Upper lobe of right lung (tissue), 1 donor: ENCODE measurements around the gene AFF1. TPM values are rescaled to one million over a fixed set of nuclear protein-coding genes. Genes with fewer than 3 reads are reported as not detected.

Source experiments
- ATAC-seq: fragments of 200-7000 bp; cut with Tn5 transposase; one replicate; pipeline ENCODE4 v1.9.1; 2020; ENCODE audit warnings: mild to moderate bottlenecking, moderate library complexity
- DNase-seq: peaks from one replicate; pipeline ENCODE4 v3.0.0-alpha.2; 2020
- H3K27ac ChIP-seq: fragments of 200-600 bp; one replicate; pipeline ENCODE4 v1.8.0; 2022
- H3K27me3 ChIP-seq: fragments of 200-600 bp; one replicate; pipeline ENCODE4 v1.8.0; 2022; ENCODE audit warnings: mild to moderate bottlenecking
- H3K36me3 ChIP-seq: fragments of 200-600 bp; one replicate; pipeline ENCODE4 v1.8.0; 2022
- H3K4me1 ChIP-seq: fragments of 200-600 bp; one replicate; pipeline ENCODE4 v1.8.0; 2022
- H3K4me3 ChIP-seq: fragments of 200-600 bp; one replicate; pipeline ENCODE4 v1.8.0; 2022; ENCODE audit warnings: mild to moderate bottlenecking
- H3K9me3 ChIP-seq: fragments of 200-600 bp; one replicate; pipeline ENCODE4 v1.8.0; 2022
- intact Hi-C: fragments of 100-400 bp; cut with DNase I; formaldehyde crosslinking; loops from one replicate; pipeline ENCODE4 v1.11.0; 2022
- total RNA-seq: library from RNA; stranded (reverse); fragmentation: NEBNext Ultra II Directional; extraction: Animal tissue kit (Norgen Biotek cat#: 25700); gene quantifications from one replicate; pipeline ENCODE4 v1.2.1, GENCODE V29; 2021
- TF ChIP-seq, protein P1 (sequence below): fragments of 200-600 bp; IDR thresholded peaks from one replicate; pipeline ENCODE4 v1.8.0; 2022; ENCODE audit warnings: antibody characterized with exemption
- donor health status: DM: no; HTN: yes; CAD: no; lungs with severe emphysema.

AFF1 gene
- total RNA-seq, 1 donor from 2014 or later, result 103 TPM

DNA sequence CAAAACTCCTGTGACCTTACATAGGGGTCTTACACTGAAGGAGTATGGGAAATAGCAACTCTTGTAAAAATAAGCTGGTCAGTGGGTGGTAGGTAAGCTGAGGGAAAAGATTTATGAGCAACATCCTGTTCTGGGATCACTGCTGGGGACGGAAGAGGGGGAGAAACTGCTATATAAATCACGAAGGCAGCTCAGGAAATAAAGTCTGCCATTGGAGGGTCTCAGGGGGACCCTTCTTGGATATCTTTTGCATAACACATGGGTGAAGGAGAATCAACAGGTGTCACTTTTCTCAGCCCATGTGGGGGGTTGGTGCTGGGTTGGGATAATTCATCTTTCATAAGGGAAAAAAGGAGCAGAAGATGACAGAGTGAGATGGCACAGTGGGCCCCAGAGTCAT is 33.7 kb downstream of the AFF1 start:
- Histone ChIP-seq H3K4me1 (peaks cover 48% of the 10 kb centered on the region), H3K27ac (no peak overlapping the region), H3K36me3 (no peaks in the 10 kb centered on the region), H3K27me3 (no peaks in the 10 kb centered on the region), H3K9me3 (no peaks in the 10 kb centered on the region), H3K4me3 (no peak overlapping the region)
- intact Hi-C loops, result no loop called here
- TF ChIP-seq, protein P1, sequence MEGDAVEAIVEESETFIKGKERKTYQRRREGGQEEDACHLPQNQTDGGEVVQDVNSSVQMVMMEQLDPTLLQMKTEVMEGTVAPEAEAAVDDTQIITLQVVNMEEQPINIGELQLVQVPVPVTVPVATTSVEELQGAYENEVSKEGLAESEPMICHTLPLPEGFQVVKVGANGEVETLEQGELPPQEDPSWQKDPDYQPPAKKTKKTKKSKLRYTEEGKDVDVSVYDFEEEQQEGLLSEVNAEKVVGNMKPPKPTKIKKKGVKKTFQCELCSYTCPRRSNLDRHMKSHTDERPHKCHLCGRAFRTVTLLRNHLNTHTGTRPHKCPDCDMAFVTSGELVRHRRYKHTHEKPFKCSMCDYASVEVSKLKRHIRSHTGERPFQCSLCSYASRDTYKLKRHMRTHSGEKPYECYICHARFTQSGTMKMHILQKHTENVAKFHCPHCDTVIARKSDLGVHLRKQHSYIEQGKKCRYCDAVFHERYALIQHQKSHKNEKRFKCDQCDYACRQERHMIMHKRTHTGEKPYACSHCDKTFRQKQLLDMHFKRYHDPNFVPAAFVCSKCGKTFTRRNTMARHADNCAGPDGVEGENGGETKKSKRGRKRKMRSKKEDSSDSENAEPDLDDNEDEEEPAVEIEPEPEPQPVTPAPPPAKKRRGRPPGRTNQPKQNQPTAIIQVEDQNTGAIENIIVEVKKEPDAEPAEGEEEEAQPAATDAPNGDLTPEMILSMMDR, result no peak
- ATAC-seq, result no peak
- DNase-seq, result no peak

DNA sequence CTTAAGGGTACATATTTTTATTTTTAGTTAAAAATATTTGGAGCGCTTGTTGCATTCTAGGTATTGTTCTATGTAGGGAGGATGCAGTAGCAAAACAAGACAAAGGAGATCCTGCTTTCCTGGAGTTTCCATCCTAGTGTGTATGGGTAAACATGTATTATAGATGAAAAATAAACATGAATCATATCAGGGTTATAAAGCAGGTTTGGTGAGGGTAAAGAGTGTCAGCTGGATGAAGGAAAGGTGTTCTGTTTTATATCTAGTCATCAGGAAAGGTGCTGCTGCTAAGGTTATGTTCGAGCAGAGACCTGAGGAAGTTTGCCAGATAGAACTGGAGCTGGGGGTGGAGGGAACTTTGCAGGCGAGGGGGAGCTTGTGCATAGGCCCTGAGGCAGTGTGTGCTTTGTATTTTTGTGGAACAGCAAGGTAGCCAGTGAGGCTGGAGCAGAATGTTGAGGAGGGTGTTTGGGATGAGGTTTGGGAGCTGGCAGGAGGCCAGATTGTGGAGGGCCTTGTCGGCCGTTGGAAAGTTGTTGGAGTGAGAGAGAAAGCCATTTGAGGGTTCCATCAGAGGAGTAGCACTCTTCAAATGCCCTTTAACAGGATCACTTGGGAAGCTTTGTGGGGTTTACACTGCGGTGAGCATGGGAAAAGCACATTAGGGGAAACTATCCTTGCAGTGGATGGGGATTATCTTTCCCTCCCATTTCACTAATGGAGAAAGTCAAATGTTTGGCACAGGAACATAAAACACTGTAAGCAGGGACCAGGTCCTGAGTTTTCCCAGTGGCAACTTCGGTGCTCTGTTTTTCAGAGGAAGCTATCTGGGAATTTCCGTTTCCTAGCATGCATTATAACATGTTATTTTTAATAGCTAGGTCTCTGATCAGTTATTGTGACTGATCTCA is 35.9 kb downstream of the AFF1 start:
- intact Hi-C loops, result no loop called here
- Histone ChIP-seq H3K4me3 (no peak overlapping the region), H3K27ac (no peak overlapping the region), H3K4me1 (peaks cover 46% of the 10 kb centered on the region), H3K9me3 (no peaks in the 10 kb centered on the region), H3K36me3 (no peaks in the 10 kb centered on the region), H3K27me3 (no peaks in the 10 kb centered on the region)
- no peak for DNase-seq
- TF ChIP-seq, protein P1, result no peak
- no peak for ATAC-seq

DNA sequence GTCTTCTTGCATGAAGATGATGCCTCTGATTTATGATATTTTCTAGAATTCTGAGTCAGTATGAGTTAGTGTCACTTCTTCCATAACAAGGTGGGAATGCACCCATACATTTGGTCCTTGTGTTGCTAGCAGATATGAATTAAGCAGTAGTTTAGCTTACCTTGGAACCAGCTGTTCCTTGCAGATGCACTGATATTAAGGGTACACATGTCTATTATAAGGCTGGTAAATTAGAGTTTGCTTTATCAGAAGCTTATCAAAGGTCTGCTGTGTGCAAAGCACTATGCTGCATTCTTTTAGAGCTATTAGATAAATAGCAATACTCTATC is 36.5 kb downstream of the AFF1 start:
- Histone ChIP-seq H3K27me3 (no peaks in the 10 kb centered on the region), H3K27ac (no peak overlapping the region), H3K4me1 (peaks cover 44% of the 10 kb centered on the region), H3K4me3 (no peak overlapping the region), H3K9me3 (no peaks in the 10 kb centered on the region), H3K36me3 (no peaks in the 10 kb centered on the region)
- intact Hi-C loops, result no loop called here
- DNase-seq, result no peak
- TF ChIP-seq, protein P1, result no peak
- no peak for ATAC-seq

DNA sequence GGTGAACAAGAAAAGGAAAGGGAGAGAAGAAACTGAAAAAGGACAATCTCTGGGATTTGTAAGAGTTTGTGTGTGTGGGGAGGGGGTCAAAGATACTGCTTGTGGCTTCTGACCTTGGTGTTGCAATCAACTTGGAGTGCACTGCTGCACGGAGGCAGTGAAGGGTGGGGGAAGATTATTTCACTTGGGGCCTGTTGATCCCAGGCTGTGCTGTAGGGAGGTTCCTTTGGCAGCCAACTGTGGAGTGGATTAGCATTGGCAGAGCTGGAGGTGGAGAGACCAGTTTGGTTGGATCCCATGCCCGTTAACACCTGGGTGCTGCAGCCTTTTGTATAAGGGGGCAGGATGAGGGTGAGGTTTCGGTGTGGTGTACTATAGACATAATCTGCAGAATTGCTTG is 38.2 kb downstream of the AFF1 start:
- ATAC-seq (peak; percentile 95), DNase-seq (peak; percentile 70)
- Histone ChIP-seq H3K4me3 (no peak overlapping the region), H3K36me3 (no peaks in the 10 kb centered on the region), H3K27ac (no peak overlapping the region), H3K9me3 (no peaks in the 10 kb centered on the region), H3K4me1 (peaks cover 37% of the 10 kb centered on the region), H3K27me3 (no peaks in the 10 kb centered on the region)
- intact Hi-C loops, result no loop called here
- TF ChIP-seq, protein P1, result no peak

DNA sequence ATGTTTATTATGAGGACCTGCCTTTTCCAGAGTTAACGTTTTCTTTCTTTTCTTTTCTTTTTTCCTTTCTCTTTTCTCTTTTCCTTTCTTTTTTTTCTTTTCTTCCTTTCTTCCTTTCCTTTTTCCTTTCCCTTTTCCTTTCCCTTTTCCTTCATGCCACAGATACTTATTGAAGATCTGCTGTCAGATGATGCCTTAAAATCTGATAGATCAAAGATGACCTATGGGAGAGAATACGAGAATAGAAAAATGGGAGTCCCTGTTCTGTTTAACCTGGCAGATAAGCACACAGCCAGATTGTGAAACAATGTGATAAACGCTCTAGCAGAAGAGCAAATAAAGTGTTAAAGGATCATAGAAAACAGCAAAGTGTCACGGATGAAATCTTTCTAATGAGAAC is 38.9 kb downstream of the AFF1 start:
- no peak overlapping the region for H3K4me3 ChIP-seq
- intact Hi-C loops, result no loop called here
- no peak overlapping the region for H3K27ac ChIP-seq
- peaks cover 33% of the 10 kb centered on the region for H3K4me1 ChIP-seq
- no peaks in the 10 kb centered on the region for H3K36me3 ChIP-seq
- H3K27me3 ChIP-seq, result no peaks in the 10 kb centered on the region
- H3K9me3 ChIP-seq, result no peaks in the 10 kb centered on the region
- ATAC-seq, result no peak
- TF ChIP-seq, protein P1, result no peak
- DNase-seq, result no peak
